ENCODE results near the gene ANKZF1. TPM values are rescaled to one million over a fixed set of nuclear protein-coding genes. Genes with fewer than 3 reads are reported as not detected.

Gene ANKZF1
- total and polyA plus RNA-seq, 10 of the 15 experiments (the other 5 are each of a cell fraction or from before 2014, with no cell fraction given) = 3.1 to 104 (median 35.0) TPM

DNA sequence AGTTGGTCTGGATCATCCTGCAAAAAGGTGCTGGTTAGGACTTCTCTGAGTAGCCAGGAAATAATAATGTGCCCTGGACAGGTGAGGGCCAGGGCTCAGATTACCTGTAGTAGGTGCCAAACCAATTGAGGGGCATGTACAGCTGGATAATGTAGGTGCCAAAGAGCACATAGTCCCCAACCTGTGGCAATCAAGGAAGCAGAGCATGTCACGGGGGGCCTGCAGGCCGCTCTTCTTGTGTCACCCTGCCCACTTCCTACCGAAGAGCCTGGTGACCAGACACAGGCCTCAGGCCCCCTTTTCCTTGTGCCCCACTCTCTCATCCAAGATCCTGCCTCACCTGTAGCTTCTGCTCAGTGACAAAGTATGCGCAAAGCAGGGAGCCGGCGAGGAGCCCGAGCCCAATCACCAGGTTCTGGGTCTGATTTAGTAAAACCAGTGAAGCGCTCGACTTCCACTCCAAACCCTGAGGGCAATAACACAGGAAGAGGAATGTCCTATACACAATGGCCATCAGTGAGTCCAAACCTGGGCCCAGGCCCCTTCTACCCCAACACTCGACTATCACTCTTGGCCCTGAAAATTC lies 16.0 kb upstream of the ANKZF1 start:
- no peak overlapping the region for H3K4me2 ChIP-seq (ENCODE audit: control insufficient read depth, insufficient read depth)
- TF ChIP-seq CBX5 (IDR thresholded peaks at IDR 0.05; ENCODE audit: low read depth) = no peak
- TF ChIP-seq SUPT20H (IDR thresholded peaks at IDR 0.05; ENCODE audit: borderline replicate concordance, control insufficient read depth, low read depth, low read length) = no peak
- no peak for TF ChIP-seq RAD21 (IDR thresholded peaks at IDR 0.05; ENCODE audit: insufficient read depth, low read depth, low read length)
- no peak for TF ChIP-seq IKZF2 (IDR thresholded peaks at IDR 0.05)
- no peak for TF ChIP-seq SPI1 (IDR thresholded peaks at IDR 0.05; ENCODE audit: borderline replicate concordance, insufficient read depth, low read depth, low read length)
- TF ChIP-seq, protein P1, sequence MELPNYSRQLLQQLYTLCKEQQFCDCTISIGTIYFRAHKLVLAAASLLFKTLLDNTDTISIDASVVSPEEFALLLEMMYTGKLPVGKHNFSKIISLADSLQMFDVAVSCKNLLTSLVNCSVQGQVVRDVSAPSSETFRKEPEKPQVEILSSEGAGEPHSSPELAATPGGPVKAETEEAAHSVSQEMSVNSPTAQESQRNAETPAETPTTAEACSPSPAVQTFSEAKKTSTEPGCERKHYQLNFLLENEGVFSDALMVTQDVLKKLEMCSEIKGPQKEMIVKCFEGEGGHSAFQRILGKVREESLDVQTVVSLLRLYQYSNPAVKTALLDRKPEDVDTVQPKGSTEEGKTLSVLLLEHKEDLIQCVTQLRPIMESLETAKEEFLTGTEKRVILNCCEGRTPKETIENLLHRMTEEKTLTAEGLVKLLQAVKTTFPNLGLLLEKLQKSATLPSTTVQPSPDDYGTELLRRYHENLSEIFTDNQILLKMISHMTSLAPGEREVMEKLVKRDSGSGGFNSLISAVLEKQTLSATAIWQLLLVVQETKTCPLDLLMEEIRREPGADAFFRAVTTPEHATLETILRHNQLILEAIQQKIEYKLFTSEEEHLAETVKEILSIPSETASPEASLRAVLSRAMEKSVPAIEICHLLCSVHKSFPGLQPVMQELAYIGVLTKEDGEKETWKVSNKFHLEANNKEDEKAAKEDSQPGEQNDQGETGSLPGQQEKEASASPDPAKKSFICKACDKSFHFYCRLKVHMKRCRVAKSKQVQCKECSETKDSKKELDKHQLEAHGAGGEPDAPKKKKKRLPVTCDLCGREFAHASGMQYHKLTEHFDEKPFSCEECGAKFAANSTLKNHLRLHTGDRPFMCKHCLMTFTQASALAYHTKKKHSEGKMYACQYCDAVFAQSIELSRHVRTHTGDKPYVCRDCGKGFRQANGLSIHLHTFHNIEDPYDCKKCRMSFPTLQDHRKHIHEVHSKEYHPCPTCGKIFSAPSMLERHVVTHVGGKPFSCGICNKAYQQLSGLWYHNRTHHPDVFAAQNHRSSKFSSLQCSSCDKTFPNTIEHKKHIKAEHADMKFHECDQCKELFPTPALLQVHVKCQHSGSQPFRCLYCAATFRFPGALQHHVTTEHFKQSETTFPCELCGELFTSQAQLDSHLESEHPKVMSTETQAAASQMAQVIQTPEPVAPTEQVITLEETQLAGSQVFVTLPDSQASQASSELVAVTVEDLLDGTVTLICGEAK (IDR thresholded peaks at IDR 0.05; ENCODE audit: borderline replicate concordance) = no peak
- TF ChIP-seq MXI1 (IDR thresholded peaks at IDR 0.05; ENCODE audit: low read depth, low read length) = no peak
- TF ChIP-seq TCF7 (IDR thresholded peaks at IDR 0.05; ENCODE audit: borderline replicate concordance) = no peak
- no peak for TF ChIP-seq SIX5 (IDR thresholded peaks at IDR 0.05; ENCODE audit: low read depth, low read length, severe bottlenecking)
- TF ChIP-seq DPF2 (IDR thresholded peaks at IDR 0.05) = no peak
- TF ChIP-seq MEF2B (IDR thresholded peaks at IDR 0.05; ENCODE audit: partially characterized antibody, poor library complexity, severe bottlenecking) = no peak
- no peak for TF ChIP-seq SREBF2 (IDR thresholded peaks at IDR 0.05; ENCODE audit: low read length)
- TF ChIP-seq ETV6 (conservative IDR thresholded peaks at IDR 0.05 in 1 of 2, IDR thresholded peaks at IDR 0.05 in 1 of 2; ENCODE audit: borderline replicate concordance in 1 of 2, low read depth in 1 of 2) = no peak
- no peak for TF ChIP-seq GABPA (IDR thresholded peaks at IDR 0.05; ENCODE audit: low read depth)
- no peak for TF ChIP-seq CBX3 (IDR thresholded peaks at IDR 0.05; ENCODE audit: borderline replicate concordance, low read depth)
- TF ChIP-seq PRDM15 (CRISPR knock-in tag; IDR thresholded peaks at IDR 0.05) = no peak
- TF ChIP-seq NR2C1 (IDR thresholded peaks at IDR 0.05) = no peak
- intact Hi-C loops (cut with micrococcal nuclease; ENCODE audit: unreplicated experiment) = no loop called here
- H3K4me3 ChIP-seq = no peak overlapping the region
- H4K20me1 ChIP-seq (ENCODE audit: control insufficient read depth, insufficient read depth) = no peaks in the 10 kb centered on the region
- ChIA-PET POLR2A (no interaction called here), RAD21 (ENCODE audit: unreplicated experiment) (no interaction called here), CTCF (interaction anchor here (1.4 to 3.0 kb wide), 2 partner anchors 39 to 82 kb away, joined by 4 to 11 read pairs; no protein-coding TSS in a partner anchor), SMC1A (ENCODE audit: uncharacterized antibody, unreplicated experiment) (no interaction called here)
- DNase-seq (ENCODE audit: low read depth, low spot score) = no peak
- H3K27me3 ChIP-seq (replicated peaks in 1 of 2; ENCODE audit: control insufficient read depth in 2 of 2, insufficient read depth in 2 of 2, low read length in 1 of 2) = no peaks in the 10 kb centered on the region
- H3K36me3 ChIP-seq (ENCODE audit: control insufficient read depth in 2 of 2, insufficient read depth in 2 of 2, low read length in 1 of 2) = peaks cover 0 to 15% of the 10 kb centered on the region in 2 experiments; a peak in 3 of 4 replicates
- 96% methylated on average over 10 of the region's 10 CpGs for WGBS (ENCODE audit: insufficient coverage, insufficient replicate concordance, low lambda C conversion rate, missing lambda C conversion rate)
- H2AFZ ChIP-seq (ENCODE audit: control insufficient read depth, low read depth, low read length) = no peak overlapping the region
- no peaks in the 10 kb centered on the region for H3K9me3 ChIP-seq (replicated peaks; ENCODE audit: control insufficient read depth, insufficient read depth, low read length)
- in situ Hi-C loops (cut with MboI) = no loop called here
- no peak overlapping the region for H3K9ac ChIP-seq (ENCODE audit: control insufficient read depth, insufficient read depth, low read length)
- H3K4me1 ChIP-seq (ENCODE audit: control insufficient read depth, insufficient read depth, low read length) = peaks cover 9% of the 10 kb centered on the region
- no peak overlapping the region for H3K27ac ChIP-seq (ENCODE audit: control insufficient read depth, insufficient read depth)
- H3K79me2 ChIP-seq (ENCODE audit: control insufficient read depth, insufficient read depth, low read length) = peaks cover 12% of the 10 kb centered on the region
- no peak for FAIRE-seq
- no TSS peak for BruUV-seq (replicated peaks)
- ATAC-seq = no peak
